ENCODE measurements around the gene CNPY1.
"Not testable (repeated sequence)": the region's sequence is repeated elsewhere in the genome, so short reads cannot be mapped to it uniquely, and the experiment has no call there.

Gene CNPY1

GRCh38 chr7:155546449-155546848 lies at the start of gene CNPY1:
TSS of gene CNPY1 (minus strand) at chr7:155546559. CDS start at chr7:155545929, 630 bp downstream.
- not testable (repeated sequence) for DNase-seq

GRCh38 chr7:155594961-155595366 lies 48.6 kb upstream of the CNPY1 start:
- no peak for DNase-seq

- no peak for DNase-seq
These were observed 47.9 kb upstream of the CNPY1 start for GRCh38 chr7:155594163-155594732.

GRCh38 chr7:155593461-155594162 lies 47.3 kb upstream of the CNPY1 start:
- no peak for DNase-seq

- DNase-seq, result peak; percentile 6
These were observed 44.9 kb upstream of the CNPY1 start for GRCh38 chr7:155591055-155591775.

- peak; percentile 79 for DNase-seq
These were observed 44.1 kb upstream of the CNPY1 start for GRCh38 chr7:155590215-155591018.

GRCh38 chr7:155589001-155589980 lies 42.9 kb upstream of the CNPY1 start:
- peak; percentile 32 for DNase-seq

- no peak for DNase-seq
These were observed 42.2 kb upstream of the CNPY1 start for GRCh38 chr7:155588468-155588998.

- no peak for DNase-seq
These were observed 41.1 kb upstream of the CNPY1 start for GRCh38 chr7:155587486-155587885.

GRCh38 chr7:155586843-155587440 lies 40.6 kb upstream of the CNPY1 start:
- DNase-seq, result no peak

GRCh38 chr7:155585951-155586350 lies 39.6 kb upstream of the CNPY1 start:
- DNase-seq, result no peak

- DNase-seq, result no peak
These were observed 39.2 kb upstream of the CNPY1 start for GRCh38 chr7:155585532-155585895.

GRCh38 chr7:155584763-155585531 lies 38.6 kb upstream of the CNPY1 start:
- peak; percentile 72 for DNase-seq

- no peak for DNase-seq
These were observed 37.9 kb upstream of the CNPY1 start for GRCh38 chr7:155584261-155584660.

- no peak for DNase-seq
These were observed 37.3 kb upstream of the CNPY1 start for GRCh38 chr7:155583636-155584035.

GRCh38 chr7:155581954-155582353 lies 35.6 kb upstream of the CNPY1 start:
- DNase-seq, result no peak

- no peak for DNase-seq
These were observed 34.9 kb upstream of the CNPY1 start for GRCh38 chr7:155581107-155581830.

GRCh38 chr7:155580367-155580766 lies 34.0 kb upstream of the CNPY1 start:
- DNase-seq, result no peak

- DNase-seq, result no peak
These were observed 33.2 kb upstream of the CNPY1 start for GRCh38 chr7:155579565-155579964.

GRCh38 chr7:155578016-155578415 lies 31.7 kb upstream of the CNPY1 start:
- DNase-seq, result no peak

All from NCI-H69 (cell line).